H1 (cell line): Measurements from ENCODE around the gene SPOP. TPM values are rescaled to one million over a fixed set of nuclear protein-coding genes. Genes with fewer than 3 reads are reported as not detected.

ENCODE experiments used
- polyA plus RNA-seq, 7 experiments: library from polyadenylated mRNA; depleted of rRNA in 3 of 7; stranded (reverse) in 5 of 7; unstranded in 2 of 7; fragments of >200 nt in 5 of 7; fragments of 200-250 nt in 2 of 7; gene quantifications; 1 replicate in 5 of 7; 2 replicates in 1 of 7; 4 replicates in 1 of 7; pipeline versions ENCODE4 v1.2.1 to v1.2.3, GENCODE V29; 2011 to 2013; ENCODE audit warnings: missing spikeins in 2 of 7, mixed read lengths in 2 of 7
- total RNA-seq: library from RNA; stranded (reverse); fragmentation: NEBNext Ultra II Directional; extraction: Animal tissue kit (Norgen Biotek cat#: 25700); gene quantifications from 2 replicates; pipeline ENCODE4 v1.2.1, GENCODE V29; 2021

SPOP gene
- total and polyA plus RNA-seq, 2 of the 8 experiments (the other 6 are each of a cell fraction or from before 2014, with no cell fraction given) = 13.3 to 25.6 TPM

Other genes starting within 250 kb of the SPOP start
- 8.1 TPM in 2 replicates for gene NGFR, start 182.8 kb downstream of the SPOP start, total RNA-seq
- gene NGFR, start 182.8 kb downstream of the SPOP start, polyA plus RNA-seq (2011; rRNA removed) = 10.3 and 19.4 TPM in 2 replicates
- gene NXPH3, start 102.2 kb downstream of the SPOP start, total RNA-seq = 3.3 and 3.7 TPM in 2 replicates
- 2.5 and 3.1 TPM in 2 replicates for gene NXPH3, start 102.2 kb downstream of the SPOP start, polyA plus RNA-seq (2011; rRNA removed)
- gene SLC35B1, start 29.9 kb upstream of the SPOP start, total RNA-seq = 56.5 and 60.0 TPM in 2 replicates
- gene SLC35B1, start 29.9 kb upstream of the SPOP start, polyA plus RNA-seq (2011; rRNA removed) = 62.0 and 87.7 TPM in 2 replicates
- gene FAM117A, start 86.0 kb upstream of the SPOP start, total RNA-seq = 25.3 and 28.4 TPM in 2 replicates
- 45.7 and 52.3 TPM in 2 replicates for gene FAM117A, start 86.0 kb upstream of the SPOP start, polyA plus RNA-seq (2011; rRNA removed)
- gene KAT7, start 110.6 kb upstream of the SPOP start, total RNA-seq = 138 and 139 TPM in 2 replicates
- gene KAT7, start 110.6 kb upstream of the SPOP start, polyA plus RNA-seq (2011; rRNA removed) = 56.2 and 90.9 TPM in 2 replicates
- not detected in 2 replicates for gene TAC4, start 170.0 kb upstream of the SPOP start, total RNA-seq
- 0.15 and 0.22 TPM in 2 replicates for gene TAC4, start 170.0 kb upstream of the SPOP start, polyA plus RNA-seq (2011; rRNA removed)